OCI-M2 (cell line): Measurements from ENCODE around the gene TTC17.
"Not testable (repeated sequence)": the region's sequence is repeated elsewhere in the genome, so short reads cannot be mapped to it uniquely, and the experiment has no call there.

ENCODE experiments used
- DNase-seq: peaks from one replicate; lab custom pipeline; 2025; ENCODE audit not compliant: unreplicated experiment; lab: John Stamatoyannopoulos, UW

Gene TTC17

DNA sequence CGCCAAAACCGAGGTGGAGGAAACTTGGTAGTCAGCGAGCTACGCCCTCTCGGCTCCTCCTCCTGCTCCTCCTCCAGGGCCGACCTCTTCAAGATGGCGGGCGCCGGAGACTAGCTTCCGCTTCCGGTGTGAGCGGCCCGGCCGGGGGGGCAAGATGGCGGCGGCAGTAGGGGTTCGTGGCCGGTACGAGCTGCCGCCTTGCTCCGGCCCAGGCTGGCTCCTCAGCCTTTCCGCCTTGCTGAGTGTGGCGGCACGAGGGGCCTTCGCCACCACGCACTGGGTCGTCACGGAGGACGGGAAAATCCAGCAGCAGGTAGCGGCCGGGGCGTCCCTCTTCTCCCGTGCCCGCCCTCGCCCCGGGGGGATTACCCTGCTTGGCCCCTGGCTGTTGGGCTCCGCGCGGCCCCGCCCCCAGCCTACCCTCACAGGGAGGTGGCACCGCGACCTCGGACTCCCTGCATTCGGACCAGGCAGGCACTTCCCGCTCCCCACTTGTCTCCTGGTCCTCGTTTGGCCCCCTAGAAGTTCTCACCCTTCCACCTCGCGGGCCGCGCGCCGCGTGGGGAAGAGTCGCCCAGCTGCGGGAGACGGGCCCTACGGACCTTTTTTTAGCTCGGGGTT is at the start of gene TTC17:
Gene TTC17 (plus strand): TSS at position 120 of the 621 bp plus-strand sequence. CDS start 35 bp downstream, at position 155.
- DNase-seq, result no peak

DNA sequence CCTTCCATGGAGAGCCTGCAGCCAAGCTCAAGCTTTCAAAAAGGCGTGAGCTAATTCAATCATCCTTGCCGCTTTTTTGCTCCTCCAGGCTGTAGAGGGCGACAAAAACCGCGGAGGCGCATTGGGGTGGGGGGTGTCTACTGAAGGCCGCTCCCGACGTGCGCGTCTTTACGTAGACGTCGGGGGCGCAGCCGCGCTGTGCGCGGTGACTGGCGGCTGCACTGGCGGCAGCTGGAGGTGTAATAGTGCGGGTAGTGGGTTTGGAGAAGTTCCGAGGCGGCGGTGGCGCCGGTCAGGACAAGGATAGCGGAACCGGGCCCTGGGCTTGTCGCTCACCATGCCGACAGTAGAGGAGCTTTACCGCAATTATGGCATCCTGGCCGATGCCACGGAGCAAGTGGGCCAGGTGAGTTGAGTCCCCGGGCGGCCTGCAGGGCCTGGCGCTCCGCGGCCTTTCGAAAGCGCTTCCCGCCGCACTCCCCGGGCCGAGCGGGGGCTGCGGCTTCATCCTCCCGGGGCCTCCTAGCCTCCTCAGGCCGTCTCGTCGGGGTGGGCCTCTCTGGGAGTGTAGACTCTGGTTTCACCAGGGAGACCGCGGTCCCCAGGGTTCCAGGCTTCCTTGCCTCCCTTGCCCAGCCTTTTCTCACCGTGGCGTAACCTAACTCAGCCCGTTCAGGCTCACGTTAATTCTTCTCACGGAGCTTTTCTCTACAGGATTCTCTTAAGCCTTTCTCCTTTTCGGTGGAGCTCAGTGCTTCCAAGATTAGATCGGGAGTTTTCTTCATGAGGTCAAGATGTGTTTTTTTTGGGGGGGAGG is 46.7 kb upstream of the TTC17 start, which contains the start of gene API5:
Gene API5 (plus strand): TSS at position 206 of the 817 bp plus-strand sequence. CDS start 132 bp downstream, at position 338.
- peak; percentile 21 for DNase-seq

DNA sequence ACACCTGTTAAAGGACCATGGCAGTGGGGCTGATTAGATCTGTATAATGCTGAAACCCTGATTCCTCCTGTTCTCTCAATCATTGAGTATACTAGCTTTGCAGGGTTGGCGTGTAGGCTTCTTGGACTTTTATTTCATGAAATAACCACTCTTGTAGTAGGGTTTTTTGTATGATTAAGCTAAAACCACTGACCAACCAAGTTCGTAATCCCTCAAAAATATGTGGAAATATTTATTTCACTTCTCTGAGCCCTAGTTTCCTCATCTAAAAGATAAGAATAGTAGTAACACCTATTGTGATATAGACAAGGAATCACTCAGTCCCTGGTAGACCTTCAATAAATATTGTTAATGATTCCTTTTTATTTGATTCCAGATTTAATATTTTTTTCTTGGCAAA is 42.8 kb upstream of the TTC17 start:
- DNase-seq, result no peak

GRCh38 chr11:43316451-43316850 is 42.3 kb upstream of the TTC17 start:
- no peak for DNase-seq

DNA sequence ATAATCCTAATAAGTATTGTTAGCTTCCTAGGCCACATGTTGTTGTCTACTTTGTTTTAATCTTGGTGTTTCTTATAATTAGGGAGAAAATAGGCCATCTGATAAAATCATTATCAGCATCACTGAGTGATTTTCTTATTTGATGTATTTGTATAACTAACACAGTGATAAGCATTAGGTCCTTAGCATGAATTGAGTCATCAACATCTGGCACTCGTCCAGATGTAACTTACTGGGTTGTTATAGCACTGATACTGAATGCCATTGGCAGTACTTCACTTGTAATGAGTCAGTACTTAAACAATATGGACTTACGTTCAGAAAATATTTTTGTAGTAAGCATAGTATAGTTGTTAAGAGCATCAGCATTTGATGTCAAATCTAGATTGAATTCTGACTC is 30.7 kb upstream of the TTC17 start:
- no peak for DNase-seq

DNA sequence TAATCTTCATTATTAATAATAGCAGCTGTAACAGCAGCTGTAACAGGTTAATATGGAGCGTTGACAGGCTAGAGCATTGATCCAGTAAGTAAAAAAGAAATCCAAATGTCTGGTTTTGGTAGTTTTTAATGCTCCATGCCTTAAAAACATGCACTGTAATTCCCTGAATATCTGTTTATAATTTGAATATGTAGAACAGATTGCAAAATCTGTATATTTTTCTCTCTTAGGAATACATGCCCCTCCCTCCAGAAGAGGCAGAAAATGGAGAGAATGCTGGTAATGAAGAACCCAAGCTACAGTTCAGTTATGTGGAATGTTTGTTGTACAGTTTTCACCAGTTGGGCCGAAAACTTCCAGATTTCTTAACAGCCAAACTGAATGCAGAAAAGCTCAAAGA is 30.2 kb upstream of the TTC17 start:
- no peak for DNase-seq

GRCh38 chr11:43341159-43341558 is 17.6 kb upstream of the TTC17 start:
- no peak for DNase-seq

- not testable (repeated sequence) for DNase-seq
Observed at GRCh38 chr11:43351426-43351825, 7.3 kb upstream of the TTC17 start.

GRCh38 chr11:43354311-43354710 is 4.4 kb upstream of the TTC17 start:
- DNase-seq, result no peak

- DNase-seq, result no peak
Observed at GRCh38 chr11:43356336-43356735, 2.4 kb upstream of the TTC17 start.

DNA sequence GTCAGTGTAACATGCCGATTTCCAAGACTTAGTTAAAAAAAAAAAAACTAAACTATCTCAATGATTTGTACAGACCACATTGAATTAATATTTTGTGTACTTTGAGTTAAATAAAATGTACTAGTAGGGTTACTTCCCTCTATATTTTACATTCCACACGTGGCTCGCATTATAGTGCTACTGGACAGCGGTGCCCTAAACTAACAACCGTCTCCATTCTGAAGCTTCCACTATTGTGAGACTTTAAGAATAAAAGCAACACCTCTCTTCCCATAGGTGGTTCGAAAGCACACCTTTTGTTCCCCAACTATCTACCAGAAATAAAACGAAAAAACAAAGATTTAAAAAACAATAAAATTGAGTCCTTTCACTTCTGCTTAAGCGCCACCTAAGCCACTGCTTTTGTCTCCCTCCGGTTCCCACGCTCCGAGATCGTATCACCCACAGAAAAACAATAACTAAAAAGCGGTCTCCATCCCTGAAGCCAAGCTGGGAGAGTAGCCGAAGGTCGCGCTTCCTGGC is 380 bp upstream of the TTC17 start:
- no peak for DNase-seq

GRCh38 chr11:43359422-43359818 is 700 bp downstream of the TTC17 start:
- no peak for DNase-seq

DNA sequence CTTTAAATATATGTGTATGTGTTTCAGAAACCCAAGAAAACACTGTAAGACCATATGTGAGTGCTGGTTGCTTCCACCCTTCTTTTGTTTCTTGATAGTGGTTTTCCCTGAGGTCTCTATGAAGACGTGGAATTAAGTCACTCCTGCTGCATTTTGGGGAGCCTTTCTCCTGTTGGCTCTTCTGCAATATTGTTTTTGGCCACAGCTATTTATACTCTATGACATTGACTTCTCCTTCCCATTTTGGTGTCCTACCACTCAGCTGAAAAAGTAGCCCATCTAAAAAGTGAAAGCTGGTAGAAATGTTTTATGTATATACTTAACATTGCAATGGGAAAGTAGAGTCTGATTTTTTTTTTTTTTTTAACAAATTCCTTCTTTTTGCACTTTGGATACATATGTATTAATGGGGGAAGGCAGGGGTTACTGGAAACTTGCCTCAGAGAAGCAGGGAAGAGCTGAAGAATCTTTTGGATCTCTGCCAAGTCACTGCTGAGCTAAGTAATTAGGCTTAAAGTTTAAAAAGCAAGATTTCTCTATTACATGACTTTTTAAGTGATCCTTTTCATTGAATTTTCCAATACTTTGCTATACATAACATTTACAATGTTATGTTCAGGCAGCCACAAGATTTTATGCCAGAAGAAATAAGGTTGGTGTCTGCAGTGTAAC is 1.8 kb downstream of the TTC17 start:
- no peak for DNase-seq

GRCh38 chr11:43366677-43367076 is 8.0 kb downstream of the TTC17 start:
- no peak for DNase-seq

DNA sequence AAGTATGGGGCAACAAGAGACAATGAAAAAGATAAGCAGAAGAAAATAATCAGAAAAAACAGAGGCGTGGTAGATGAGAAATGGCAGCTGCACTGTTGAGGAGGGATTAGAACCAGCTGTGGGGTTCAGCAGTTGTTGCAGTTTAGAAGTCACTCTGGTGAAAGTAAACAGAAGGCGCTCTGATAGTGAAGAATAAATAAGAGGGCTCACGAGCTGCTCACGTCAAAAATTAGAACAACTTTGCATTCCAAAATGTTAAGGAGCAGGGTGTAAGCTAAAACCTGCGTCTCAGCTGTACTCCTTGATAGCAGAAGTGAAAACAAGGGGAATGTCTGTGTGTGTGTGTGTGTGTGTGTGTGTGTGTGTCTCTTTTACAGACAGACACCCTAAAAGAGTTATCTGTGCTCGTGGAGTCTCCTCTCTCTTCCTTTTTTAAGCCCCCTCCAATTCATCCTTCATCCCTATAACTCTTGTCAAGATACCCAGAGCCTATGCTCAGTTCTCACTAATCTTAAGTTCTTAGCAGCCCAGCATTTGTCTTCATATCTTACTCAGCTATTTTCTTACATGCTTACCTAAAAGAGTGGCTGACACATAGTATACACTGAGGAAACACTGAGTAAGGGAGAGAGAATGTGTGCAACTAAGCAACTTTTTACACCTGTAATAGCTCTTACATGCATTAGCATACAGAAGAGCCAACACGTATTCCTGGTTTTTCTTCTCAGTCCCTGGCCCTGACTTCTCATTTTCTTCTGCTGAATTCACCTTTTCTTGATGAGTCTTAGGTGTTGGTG is 8.9 kb downstream of the TTC17 start:
- no peak for DNase-seq

GRCh38 chr11:43376065-43376464 is 17.3 kb downstream of the TTC17 start:
- no peak for DNase-seq

DNA sequence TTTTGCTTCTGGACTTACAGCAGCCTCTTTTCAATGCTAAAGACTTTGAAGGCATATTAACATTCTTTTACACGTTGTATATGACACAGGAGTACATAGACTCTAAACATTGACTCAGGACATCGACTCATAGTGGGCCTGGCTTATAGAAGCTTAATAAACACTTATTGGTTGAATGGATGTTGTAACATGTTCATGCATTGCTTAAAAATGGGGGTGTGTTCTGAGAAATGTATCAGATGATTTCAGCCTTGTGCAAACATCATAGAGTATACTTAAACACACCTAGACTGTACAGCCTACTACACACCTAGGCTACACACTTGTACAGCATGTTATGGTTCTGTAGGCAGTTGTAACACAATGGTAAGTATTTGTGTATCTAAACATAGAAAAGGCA is 17.9 kb downstream of the TTC17 start:
- DNase-seq, result no peak

GRCh38 chr11:43377389-43377788 is 18.7 kb downstream of the TTC17 start:
- no peak for DNase-seq

DNA sequence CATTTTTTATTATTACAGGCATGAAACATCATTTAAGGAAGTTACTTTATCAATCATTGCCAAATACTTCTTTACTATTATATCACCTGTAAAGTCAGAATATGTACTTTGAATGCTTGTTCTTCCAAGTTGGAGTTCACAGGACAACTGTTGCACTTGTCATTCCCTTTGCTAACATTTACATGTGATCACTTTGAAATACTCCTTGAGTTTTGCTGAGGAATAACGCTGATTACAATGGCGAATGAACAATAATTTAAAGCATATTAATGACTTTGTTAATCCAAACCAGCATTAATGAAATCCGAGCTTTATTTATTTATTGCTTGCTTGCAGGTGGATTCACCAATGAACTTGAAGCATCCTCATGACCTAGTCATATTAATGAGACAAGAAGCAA is 20.2 kb downstream of the TTC17 start:
- no peak for DNase-seq

DNA sequence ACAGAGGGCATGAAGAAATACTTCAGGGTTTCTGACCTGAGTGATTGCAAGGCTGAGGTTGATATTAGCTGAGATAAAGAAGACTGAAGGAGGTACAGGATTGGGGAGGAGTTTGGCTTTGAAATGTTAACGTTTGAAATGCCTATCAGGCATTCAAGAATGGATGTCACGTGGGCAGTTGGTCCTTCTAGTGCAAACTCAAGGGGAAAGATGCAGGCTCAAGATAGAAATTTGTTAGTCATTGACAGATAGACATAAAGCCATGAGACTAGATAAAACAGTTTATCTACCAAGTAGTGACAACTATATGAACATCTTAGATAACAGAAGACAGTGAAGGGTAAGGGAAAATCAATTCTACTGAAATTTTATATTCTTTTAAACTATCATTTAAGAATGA is 23.1 kb downstream of the TTC17 start:
- DNase-seq, result no peak

DNA sequence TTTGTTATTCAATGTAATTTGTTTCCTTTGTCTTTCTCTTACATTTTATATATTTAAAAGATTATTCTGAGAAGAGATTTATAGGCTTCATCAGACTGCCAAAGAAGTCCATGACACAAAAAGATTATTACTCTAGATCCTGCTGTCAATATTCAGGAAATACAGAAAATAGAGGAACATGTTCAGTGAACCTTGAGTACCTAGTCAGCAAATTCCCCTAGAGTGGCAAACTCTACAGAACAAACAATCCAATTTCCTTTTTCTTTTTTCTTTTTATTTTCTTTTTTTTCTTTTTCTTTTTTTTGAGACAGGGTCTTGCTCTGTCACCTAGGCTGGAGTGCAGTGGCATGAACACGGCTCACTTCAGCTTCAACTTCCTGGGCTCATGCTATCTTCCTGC is 23.9 kb downstream of the TTC17 start:
- DNase-seq, result no peak
